Endothelial cell of umbilical vein (primary cell): ENCODE results near the gene KDM4B. TPM values are rescaled to one million over a fixed set of nuclear protein-coding genes. Genes with fewer than 3 reads are reported as not detected.

Experiments
- BruUV-seq: library from RNA; stranded (reverse); fragments of 400-500 nt; replicated peaks from 2 replicates; lab custom pipeline; 2021; lab: Mats Ljungman, UMichigan
- CTCF ChIA-PET: fragments of 300-600, 350-600 bp; sonication (Branson Sonifier 250); formaldehyde crosslinking; loops from one replicate; lab custom pipeline; 2021; ENCODE audit warnings: antibody characterized with exemption, inconsistent platforms; lab: Charles Lee
- POLR2A ChIA-PET: fragments of 300-600, 350-600 bp; sonication (Branson Sonifier 250); formaldehyde crosslinking; loops from one replicate; lab custom pipeline; 2021; ENCODE audit warnings: antibody characterized with exemption, inconsistent platforms; lab: Charles Lee
- DNase-seq: peaks from one replicate; pipeline ENCODE4 v3.0.0-alpha.2; 2011; ENCODE audit warnings: low read depth, low spot score
- FAIRE-seq: peaks from 2 replicates; lab custom pipeline; 2011; peaks lifted over from hg19 to GRCh38; lab: Jason Lieb, UNC
- H2AFZ ChIP-seq: 2 replicates; pipeline ENCODE4 v1.6.0; 2012; ENCODE audit warnings: low read depth, low read length, control low read depth, inconsistent platforms
- H3K27ac ChIP-seq: 2 replicates; pipeline ENCODE4 v1.5.1; 2011; ENCODE audit warnings: low read depth, mild to moderate bottlenecking, control low read depth, low read length, moderate library complexity; ENCODE audit not compliant: insufficient read depth
- H3K27me3 ChIP-seq, 2 experiments: 2 replicates each; pipeline versions ENCODE4 v1.6.0 to v1.6.1; 2011; ENCODE audit warnings: low read length in 2 of 2, mixed read lengths in 1 of 2; ENCODE audit not compliant: control insufficient read depth in 2 of 2, insufficient read depth in 2 of 2
- H3K36me3 ChIP-seq, 2 experiments: 2 replicates in 1 of 2; 3 replicates in 1 of 2; pipeline ENCODE4 v1.5.1; 2011; ENCODE audit warnings: low read length in 2 of 2, mild to moderate bottlenecking in 1 of 2, moderate library complexity in 1 of 2; ENCODE audit not compliant: control insufficient read depth in 2 of 2, insufficient read depth in 2 of 2; ENCODE audit errors: extremely low read depth in 1 of 2
- H3K4me1 ChIP-seq: 3 replicates; pipeline ENCODE4 v1.5.1; 2011; ENCODE audit warnings: mild to moderate bottlenecking, low read length; ENCODE audit not compliant: control insufficient read depth, insufficient read depth; ENCODE audit errors: extremely low read depth
- H3K4me2 ChIP-seq: 2 replicates; pipeline ENCODE4 v1.6.1; 2011; ENCODE audit warnings: low read length, control low read depth, mixed read lengths; ENCODE audit not compliant: insufficient read depth
- H3K4me3 ChIP-seq, 3 experiments: fragments of 200-600 bp in 1 of 3; sonication (generic), shearing (Covaris generic) in 1 of 3; replicated peaks in 1 of 3; 2 replicates each; pipeline ENCODE4 v1.5.1; 2011 to 2016; ENCODE audit warnings: control low read depth in 3 of 3, low read length in 3 of 3, mild to moderate bottlenecking in 2 of 3, inconsistent platforms in 1 of 3, low read depth in 1 of 3, moderate library complexity in 1 of 3; ENCODE audit not compliant: insufficient read depth in 1 of 3
- H3K79me2 ChIP-seq: 2 replicates; pipeline ENCODE4 v1.6.0; 2012; ENCODE audit warnings: low read length, inconsistent platforms; ENCODE audit not compliant: control insufficient read depth, insufficient read depth
- H3K9ac ChIP-seq: replicated peaks from 2 replicates; pipeline ENCODE3; 2011; ENCODE audit warnings: low read length, control low read depth; ENCODE audit not compliant: insufficient read depth; ENCODE audit errors: extremely low read depth
- H3K9me1 ChIP-seq: replicated peaks from 3 replicates; pipeline ENCODE4 v1.6.0; 2011; ENCODE audit warnings: mild to moderate bottlenecking, low read length; ENCODE audit not compliant: control insufficient read depth, insufficient read depth; ENCODE audit errors: extremely low read depth
- H3K9me3 ChIP-seq: replicated peaks from 2 replicates; pipeline ENCODE4 v1.5.1; 2012; ENCODE audit warnings: low read length, inconsistent platforms; ENCODE audit not compliant: control insufficient read depth, insufficient read depth
- H4K20me1 ChIP-seq: replicated peaks from 2 replicates; pipeline ENCODE3; 2011; ENCODE audit warnings: mild to moderate bottlenecking, low read length; ENCODE audit not compliant: control insufficient read depth, insufficient read depth; ENCODE audit errors: extremely low read depth
- CTCF ChIP-seq, 2 donors: IDR thresholded peaks; 1 replicate in 1 of 2; 2 replicates in 1 of 2; pipeline ENCODE4 v1.5.1; 2011; ENCODE audit warnings: low read length in 2 of 2, mild to moderate bottlenecking in 2 of 2, moderate library complexity in 2 of 2, control low read depth in 1 of 2, inconsistent platforms in 1 of 2, low read depth in 1 of 2; ENCODE audit not compliant: insufficient read depth in 1 of 2; ENCODE audit errors: extremely low read depth in 1 of 2
- EZH2 ChIP-seq: IDR thresholded peaks from 2 replicates; pipeline ENCODE4 v1.6.1; 2012; ENCODE audit warnings: borderline replicate concordance, low read depth, mild to moderate bottlenecking, moderate library complexity, low read length, inconsistent platforms; ENCODE audit not compliant: severe bottlenecking
- FOS ChIP-seq: IDR thresholded peaks from 2 replicates; pipeline ENCODE4 v1.6.1; 2011; ENCODE audit warnings: mild to moderate bottlenecking, low read length, moderate library complexity, borderline replicate concordance; ENCODE audit not compliant: insufficient read depth
- GATA2 ChIP-seq: IDR thresholded peaks from 2 replicates; pipeline ENCODE4 v1.7.0; 2011; ENCODE audit warnings: low read depth, mild to moderate bottlenecking, moderate library complexity, mixed read lengths, low read length; ENCODE audit not compliant: insufficient read length, insufficient read depth
- JUN ChIP-seq: IDR thresholded peaks from 2 replicates; pipeline ENCODE4 v1.6.1; 2011; ENCODE audit warnings: borderline replicate concordance, low read depth; ENCODE audit not compliant: insufficient read length, insufficient read depth
- MYC ChIP-seq: IDR thresholded peaks from one replicate; pipeline ENCODE4 v1.6.1; 2011; ENCODE audit warnings: mild to moderate bottlenecking, low read depth, low read length
- POLR2A ChIP-seq: IDR thresholded peaks from 2 replicates; pipeline ENCODE4 v1.6.1; 2012; ENCODE audit warnings: low read depth, mild to moderate bottlenecking, control low read depth, low read length
- POLR2AphosphoS5 ChIP-seq: IDR thresholded peaks from 2 replicates; pipeline ENCODE4 v1.6.1; 2012; ENCODE audit warnings: low read depth, mild to moderate bottlenecking, control low read depth, low read length, moderate library complexity; ENCODE audit not compliant: insufficient read depth
- dilution Hi-C: fragments of 300-500 bp; cut with MboI; formaldehyde crosslinking; loops from one replicate; pipeline ENCODE4 v1.15.0; 2019; ENCODE audit warnings: low sequenced_read_pairs; ENCODE audit not compliant: extremely low pct_ligation_motif_present
- intact Hi-C: fragments of 100-400 bp; cut with micrococcal nuclease; formaldehyde crosslinking; loops from one replicate; pipeline ENCODE4 v1.10.0; 2022
- polyA plus RNA-seq, 4 experiments: library from polyadenylated mRNA; depleted of rRNA in 3 of 4; stranded (reverse) in 3 of 4; unstranded in 1 of 4; fragments of >200 nt; gene quantifications; 2 replicates each; pipeline versions ENCODE4 v1.2.1 to v1.2.3, GENCODE V29; 2011 to 2012; ENCODE audit warnings: missing spikeins in 1 of 4
- total RNA-seq: library from RNA; stranded (reverse); gene quantifications from 2 replicates; pipeline ENCODE4 v1.2.3, GENCODE V29; 2021
- TF ChIP-seq, protein P1 (sequence below): IDR thresholded peaks from 2 replicates; pipeline ENCODE4 v1.6.1; 2011; ENCODE audit not compliant: insufficient read depth, insufficient read length

KDM4B gene
- total and polyA plus RNA-seq, 2 donors (not counting 3 experiments of a cell fraction or from before 2014, with no cell fraction given) = 12.4 to 37.2 TPM

DNA sequence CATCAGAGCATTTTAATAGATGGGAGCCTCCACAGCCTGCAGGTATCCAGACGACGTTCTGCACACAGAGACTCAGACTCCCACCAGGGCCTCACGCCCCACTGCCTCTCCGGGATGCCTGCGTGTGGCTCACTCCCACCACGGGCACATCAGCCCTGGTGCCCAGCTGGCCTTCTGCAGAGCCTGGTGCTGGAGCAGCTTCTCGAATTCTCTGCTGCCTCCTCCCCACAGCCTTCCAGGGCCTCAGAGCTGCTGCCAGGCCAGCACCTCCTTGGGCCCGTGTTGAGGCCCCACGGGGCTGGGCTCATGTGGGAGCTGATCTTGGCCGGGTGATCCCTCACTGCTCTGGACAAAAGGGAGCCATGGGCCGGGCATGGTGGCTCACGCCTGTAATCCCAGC lies 90.9 kb downstream of the KDM4B start:
- dilution Hi-C loops (no loop called here), intact Hi-C loops (loop anchor here (5.0 kb wide), 1 partner anchor 68 kb away; no protein-coding TSS in a partner anchor)
- Histone ChIP-seq H3K27ac (no peak overlapping the region), H3K79me2 (no peaks in the 10 kb centered on the region), H4K20me1 (no peaks in the 10 kb centered on the region), H3K9me3 (no peaks in the 10 kb centered on the region), H3K9me1 (no peaks in the 10 kb centered on the region), H3K36me3 (peaks cover 0 to 7% of the 10 kb centered on the region in 2 experiments), H3K9ac (no peak overlapping the region), H3K4me3 (no peak overlapping the region), H3K4me2 (no peak overlapping the region), H3K27me3 (no peaks in the 10 kb centered on the region), H2AFZ (no peak overlapping the region), H3K4me1 (no peaks in the 10 kb centered on the region)
- BruUV-seq = no TSS peak
- DNase-seq (no peak), FAIRE-seq (no peak)
- no peak for TF ChIP-seq CTCF (IDR thresholded peaks at IDR 0.05; ENCODE audit: extremely low read depth in 1 of 2, insufficient read depth in 1 of 2, low read depth in 1 of 2, low read length in 2 of 2)
- TF ChIP-seq EZH2 = no peak
- TF ChIP-seq POLR2AphosphoS5 = no peak
- TF ChIP-seq FOS = no peak
- no peak for TF ChIP-seq MYC
- TF ChIP-seq POLR2A = no peak
- TF ChIP-seq, protein P1, sequence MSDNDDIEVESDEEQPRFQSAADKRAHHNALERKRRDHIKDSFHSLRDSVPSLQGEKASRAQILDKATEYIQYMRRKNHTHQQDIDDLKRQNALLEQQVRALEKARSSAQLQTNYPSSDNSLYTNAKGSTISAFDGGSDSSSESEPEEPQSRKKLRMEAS = no peak
- TF ChIP-seq GATA2 = no peak
- TF ChIP-seq JUN = no peak
- CTCF ChIA-PET = interaction anchor here (0.9 kb wide), 1 partner anchor 59 kb away, joined by 3 read pairs; no protein-coding TSS in a partner anchor
- POLR2A ChIA-PET = no interaction called here
